HK-2 (cell line): Measurements from ENCODE around the gene DNAJC19.

Source experiments
- DNase-seq: peaks from one replicate; pipeline ENCODE4 v3.0.0-alpha.2; 2018; ENCODE audit not compliant: unreplicated experiment

Gene DNAJC19

DNA sequence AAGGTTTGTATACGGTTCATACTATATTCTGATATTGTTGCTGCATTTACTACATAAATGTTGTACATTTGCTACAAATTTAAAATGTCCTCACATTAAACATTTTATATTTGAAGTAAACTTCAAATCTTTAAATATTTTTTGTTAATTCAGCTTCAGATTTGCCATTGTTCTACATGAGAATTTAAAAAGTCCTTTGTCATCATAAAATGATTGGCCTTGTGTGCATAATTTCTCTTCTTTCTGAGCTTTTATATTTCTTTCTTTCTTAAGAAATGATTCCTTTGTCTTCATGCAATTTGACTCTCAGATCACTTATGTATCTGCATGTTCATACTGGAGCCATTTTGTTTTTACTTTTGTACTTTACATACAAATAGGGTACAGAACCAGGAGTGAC lies 28.0 kb downstream of the DNAJC19 start:
- no peak for DNase-seq

DNA sequence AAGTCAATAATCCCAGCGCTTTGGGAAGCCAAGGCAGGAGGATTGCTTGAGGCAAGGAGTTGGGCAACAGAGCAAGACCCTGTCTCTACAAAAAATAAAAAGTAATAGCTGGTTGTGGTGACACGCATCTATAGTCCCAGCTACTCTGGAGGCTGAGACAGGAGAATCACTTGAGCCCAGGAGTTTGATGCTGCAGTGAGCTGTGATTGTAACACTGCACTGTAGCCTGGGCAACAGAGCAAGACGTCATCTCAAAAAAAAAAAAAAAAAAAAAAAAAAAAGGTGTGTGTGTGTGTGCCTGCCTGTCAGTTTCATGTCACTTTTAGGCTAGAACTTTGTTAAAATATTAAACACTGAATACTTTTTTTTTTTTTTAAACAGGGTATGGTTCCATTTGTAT lies 28.4 kb downstream of the DNAJC19 start:
- DNase-seq, result no peak

DNA sequence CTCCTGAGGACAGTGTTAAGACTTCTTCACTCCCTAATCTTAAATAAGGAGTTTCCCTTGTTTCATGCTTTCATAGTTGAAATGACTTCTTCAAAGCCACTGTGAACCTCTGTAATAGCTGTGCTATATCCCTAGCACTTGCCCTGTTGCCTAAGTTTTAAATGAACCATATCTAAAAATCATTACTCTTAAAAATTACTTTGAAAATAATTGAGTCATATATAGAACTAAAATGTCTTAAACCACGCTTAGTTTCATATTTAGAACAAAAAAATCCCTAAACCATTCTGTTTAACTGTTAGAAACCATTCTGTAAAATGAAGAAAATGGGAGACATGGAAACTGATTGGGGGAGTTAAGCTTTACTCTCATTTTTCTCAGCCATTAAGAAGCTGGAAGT lies 29.8 kb downstream of the DNAJC19 start:
- no peak for DNase-seq

- no peak for DNase-seq
Observed at GRCh38 chr3:180947761-180948390, 41.7 kb downstream of the DNAJC19 start.

DNA sequence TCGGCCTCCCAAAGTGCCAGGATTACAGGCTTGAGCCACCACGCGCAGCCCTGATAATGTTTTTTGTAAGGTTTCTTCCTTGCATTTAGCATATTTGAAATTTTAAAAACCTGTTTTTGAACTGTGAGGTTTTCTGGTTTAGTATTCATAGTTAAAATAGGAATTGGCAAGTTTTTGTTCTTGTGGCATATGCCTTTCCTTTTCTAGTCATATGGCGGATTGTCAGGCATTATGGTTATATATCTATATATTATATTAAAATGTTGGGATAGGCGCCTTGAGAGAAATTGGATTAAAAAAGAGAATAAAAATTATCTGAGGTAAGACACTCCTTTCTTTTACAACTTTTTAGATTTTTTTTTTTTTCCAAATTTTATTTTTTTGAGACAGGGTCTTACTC lies 48.7 kb downstream of the DNAJC19 start:
- DNase-seq, result no peak

- DNase-seq, result no peak
Observed at GRCh38 chr3:180934638-180935037, 54.9 kb downstream of the DNAJC19 start.
